H9 (cell line): ENCODE data around the gene ADORA1. TPM values are rescaled to one million over a fixed set of nuclear protein-coding genes. Genes with fewer than 3 reads are reported as not detected.

ENCODE experiments used
- DNase-seq: peaks from one replicate; pipeline ENCODE4 v3.0.0-alpha.2; 2017
- H2AFZ ChIP-seq: one replicate; pipeline ENCODE4 v1.6.1; 2013; ENCODE audit warnings: mild to moderate bottlenecking, low read length, control low read depth, moderate library complexity
- H2AK5ac ChIP-seq: 2 replicates; pipeline ENCODE4 v1.6.1; 2013; ENCODE audit warnings: low read length, control low read depth, mixed read lengths; ENCODE audit not compliant: insufficient read length
- H2BK120ac ChIP-seq: one replicate; pipeline ENCODE4 v1.6.1; 2013; ENCODE audit warnings: low read depth, mild to moderate bottlenecking, low read length, control low read depth, inconsistent platforms; ENCODE audit not compliant: poor library complexity, severe bottlenecking
- H2BK12ac ChIP-seq: 2 replicates; pipeline ENCODE4 v1.6.1; 2013; ENCODE audit warnings: low read length, control low read depth, mixed read lengths, low read depth; ENCODE audit not compliant: insufficient read length
- H2BK15ac ChIP-seq: 2 replicates; pipeline ENCODE4 v1.6.1; 2013; ENCODE audit warnings: low read depth, low read length, control low read depth
- H2BK20ac ChIP-seq: one replicate; pipeline ENCODE4 v1.6.1; 2013; ENCODE audit warnings: low read depth, mild to moderate bottlenecking, low read length, control low read depth, inconsistent platforms; ENCODE audit not compliant: poor library complexity, severe bottlenecking
- H2BK5ac ChIP-seq: 2 replicates; pipeline ENCODE4 v1.6.1; 2013; ENCODE audit warnings: low read length, control low read depth, mixed read lengths; ENCODE audit not compliant: insufficient read length
- H3K14ac ChIP-seq: 2 replicates; pipeline ENCODE4 v1.6.1; 2013; ENCODE audit warnings: low read length, control low read depth; ENCODE audit not compliant: insufficient read depth
- H3K18ac ChIP-seq: 2 replicates; pipeline ENCODE4 v1.6.1; 2013; ENCODE audit warnings: low read depth, mild to moderate bottlenecking, mixed read lengths, low read length, control low read depth; ENCODE audit not compliant: insufficient read length
- H3K23ac ChIP-seq: 2 replicates; pipeline ENCODE4 v1.6.1; 2013; ENCODE audit warnings: low read length, control low read depth, mixed read lengths, low read depth; ENCODE audit not compliant: insufficient read length
- H3K23me2 ChIP-seq: 2 replicates; pipeline ENCODE4 v1.6.1; 2013; ENCODE audit warnings: low read depth, mild to moderate bottlenecking, mixed read lengths, low read length, control low read depth; ENCODE audit not compliant: insufficient read length, poor library complexity, severe bottlenecking
- H3K27ac ChIP-seq: 2 replicates; pipeline ENCODE4 v1.5.1; 2013; ENCODE audit warnings: low read length, control low read depth, mixed read lengths, low read depth; ENCODE audit not compliant: insufficient read length
- H3K27me3 ChIP-seq: 2 replicates; pipeline ENCODE4 v1.6.1; 2013; ENCODE audit warnings: low read length, control low read depth, inconsistent platforms; ENCODE audit not compliant: insufficient read depth
- H3K4ac ChIP-seq: 2 replicates; pipeline ENCODE4 v1.6.1; 2013; ENCODE audit warnings: low read depth, mild to moderate bottlenecking, control low read depth, inconsistent platforms, low read length, moderate library complexity
- H3K4me1 ChIP-seq: 2 replicates; pipeline ENCODE4 v1.6.1; 2013; ENCODE audit warnings: low read length, control low read depth, inconsistent platforms; ENCODE audit not compliant: insufficient read depth
- H3K4me2 ChIP-seq: 2 replicates; pipeline ENCODE4 v1.6.1; 2013; ENCODE audit warnings: low read length, control low read depth, mixed read lengths; ENCODE audit not compliant: insufficient read length, insufficient read depth
- H3K56ac ChIP-seq: 2 replicates; pipeline ENCODE4 v1.6.1; 2013; ENCODE audit warnings: low read depth, mild to moderate bottlenecking, mixed read lengths, low read length, control low read depth; ENCODE audit not compliant: insufficient read length
- H3K79me1 ChIP-seq: 2 replicates; pipeline ENCODE4 v1.6.1; 2013; ENCODE audit warnings: low read depth, mild to moderate bottlenecking, moderate library complexity, low read length, control low read depth, inconsistent platforms; ENCODE audit not compliant: insufficient read depth, poor library complexity, severe bottlenecking
- H3K79me2 ChIP-seq: 2 replicates; pipeline ENCODE4 v1.6.1; 2013; ENCODE audit warnings: low read length, control low read depth, inconsistent platforms; ENCODE audit not compliant: insufficient read depth
- H3K9ac ChIP-seq: 2 replicates; pipeline ENCODE4 v1.6.1; 2013; ENCODE audit warnings: low read length, control low read depth, mixed read lengths; ENCODE audit not compliant: insufficient read length; ENCODE audit errors: extremely low read depth
- H3K9me3 ChIP-seq: one replicate; pipeline ENCODE4 v1.6.1; 2013; ENCODE audit warnings: low read depth, low read length, inconsistent platforms; ENCODE audit not compliant: control insufficient read depth
- H3T11ph ChIP-seq: one replicate; pipeline ENCODE4 v1.6.1; 2013; ENCODE audit warnings: mild to moderate bottlenecking, low read length, control low read depth, inconsistent platforms
- H4K20me1 ChIP-seq: one replicate; pipeline ENCODE4 v1.6.1; 2013; ENCODE audit not compliant: control insufficient read depth, insufficient read length, insufficient read depth
- H4K5ac ChIP-seq: 2 replicates; pipeline ENCODE4 v1.6.1; 2013; ENCODE audit warnings: low read depth, mild to moderate bottlenecking, mixed read lengths, low read length, control low read depth; ENCODE audit not compliant: insufficient read length
- H4K8ac ChIP-seq: replicated peaks from 2 replicates; pipeline ENCODE4 v1.6.1; 2013; ENCODE audit warnings: low read length, control low read depth, mixed read lengths, low read depth; ENCODE audit not compliant: insufficient read length
- H4K91ac ChIP-seq: 2 replicates; pipeline ENCODE4 v1.6.1; 2013; ENCODE audit warnings: low read depth, mild to moderate bottlenecking, moderate library complexity, mixed read lengths, low read length, control low read depth; ENCODE audit not compliant: insufficient read length
- H3K27ac Mint-ChIP-seq, 3 experiments: 2 replicates in 2 of 3; 3 replicates in 1 of 3; pipeline ENCODE4 v1.8.0; 2020 to 2021; ENCODE audit warnings: mixed read lengths in 3 of 3, mild to moderate bottlenecking in 1 of 3, moderate library complexity in 1 of 3
- H3K27me3 Mint-ChIP-seq: 2 replicates; pipeline ENCODE4 v1.8.0; 2021; ENCODE audit warnings: low read depth, mild to moderate bottlenecking, moderate library complexity, mixed read lengths
- H3K36me3 Mint-ChIP-seq, 3 experiments: 2 replicates in 2 of 3; 3 replicates in 1 of 3; pipeline ENCODE4 v1.8.0; 2020 to 2021; ENCODE audit warnings: low read depth in 3 of 3, mixed read lengths in 3 of 3; ENCODE audit not compliant: insufficient read depth in 1 of 3
- H3K4me1 Mint-ChIP-seq, 2 experiments: 2 replicates each; pipeline ENCODE4 v1.8.0; 2020; ENCODE audit warnings: mixed read lengths in 2 of 2
- H3K4me3 Mint-ChIP-seq, 2 experiments: 2 replicates in 1 of 2; 3 replicates in 1 of 2; pipeline ENCODE4 v1.8.0; 2020 to 2021; ENCODE audit warnings: mild to moderate bottlenecking in 2 of 2, mixed read lengths in 2 of 2, moderate library complexity in 1 of 2
- H3K9me3 Mint-ChIP-seq, 2 experiments: 2 replicates in 1 of 2; 3 replicates in 1 of 2; pipeline ENCODE4 v1.8.0; 2020; ENCODE audit warnings: mild to moderate bottlenecking in 2 of 2, mixed read lengths in 2 of 2, moderate library complexity in 1 of 2
- CTCF ChIP-seq: fragments of 200-600 bp; sonication (generic); conservative IDR thresholded peaks from 3 replicates; pipeline ENCODE4 v1.8.0; 2021; ENCODE audit warnings: antibody characterized with exemption, mild to moderate bottlenecking
- WGBS: extraction: QIAGEN DNeasy Blood & Tissue Kit; methylation state at CpG from one replicate; pipeline ENCODE4 v1.1.7; 2013; ENCODE audit warnings: missing lambda C conversion rate, low lambda C conversion rate, mixed read lengths; ENCODE audit not compliant: insufficient read length; ENCODE audit errors: extremely low coverage; 5-methylcytosine and 5-hydroxymethylcytosine counted together
- total RNA-seq: library from RNA; stranded (reverse); gene quantifications from 2 replicates; pipeline ENCODE4 v1.2.1, GENCODE V29; 2021

The ADORA1 gene
- total RNA-seq, 1 experiment from 2014 or later = 1.3 TPM

GRCh38 chr1:203188686-203189232, 61.2 kb downstream of the ADORA1 start:
- no peak for DNase-seq
- Mint-ChIP-seq H3K36me3 (no peaks in the 10 kb centered on the region), H3K27me3 (no peaks in the 10 kb centered on the region; the same call in 1 of the 2 replicates), H3K4me3 (no peak overlapping the region), H3K9me3 (no peaks in the 10 kb centered on the region; a peak in 2 of 5 replicates), H3K4me1 (peaks cover 29 to 36% of the 10 kb centered on the region in 2 experiments), H3K27ac (no peak overlapping the region)
- H4K8ac ChIP-seq = no peak overlapping the region
- H3K56ac ChIP-seq = no peak overlapping the region
- H2BK5ac ChIP-seq = no peak overlapping the region
- H2BK120ac ChIP-seq = no peak overlapping the region
- peaks cover 6% of the 10 kb centered on the region; the same call in 1 of the 2 replicates for H3K4me1 ChIP-seq
- H4K91ac ChIP-seq = no peak overlapping the region
- no peak overlapping the region for H2BK15ac ChIP-seq
- H3K18ac ChIP-seq = no peak overlapping the region
- peaks cover 3% of the 10 kb centered on the region for H3K23me2 ChIP-seq
- no peak overlapping the region for H2BK20ac ChIP-seq
- H3K4me2 ChIP-seq = no peak overlapping the region
- no CpG with 5 or more reads among the region's 4 CpGs for WGBS
- no peak overlapping the region for H3K23ac ChIP-seq
- H3T11ph ChIP-seq = no peak overlapping the region
- H3K27me3 ChIP-seq = no peaks in the 10 kb centered on the region
- no peaks in the 10 kb centered on the region for H3K9me3 ChIP-seq
- H4K5ac ChIP-seq = no peak overlapping the region
- no peak overlapping the region for H2AK5ac ChIP-seq
- no peak overlapping the region for H3K14ac ChIP-seq
- no peak overlapping the region for H2BK12ac ChIP-seq
- H3K79me2 ChIP-seq = no peaks in the 10 kb centered on the region
- no peak for TF ChIP-seq CTCF
- H3K79me1 ChIP-seq = no peaks in the 10 kb centered on the region
- H4K20me1 ChIP-seq = no peaks in the 10 kb centered on the region
- no peak overlapping the region for H3K27ac ChIP-seq
- H3K9ac ChIP-seq = no peak overlapping the region
- H3K4ac ChIP-seq = no peak overlapping the region
- no peak overlapping the region for H2AFZ ChIP-seq
